Sigmoid colon (tissue), 7 donors: ENCODE results near the gene HEATR3. TPM values are rescaled to one million over a fixed set of nuclear protein-coding genes. Genes with fewer than 3 reads are reported as not detected.
"Not testable (repeated sequence)": the region's sequence is repeated elsewhere in the genome, so short reads cannot be mapped to it uniquely, and the experiment has no call there.

Experiments used
- DNase-seq: peaks from one replicate; pipeline ENCODE4 v3.0.0-alpha.2; 2019
- H3K27ac ChIP-seq, 4 donors: fragments of 200-600 bp; sonication (generic); one replicate each; pipeline ENCODE4 v1.5.1; 2016 to 2019; ENCODE audit warnings: mild to moderate bottlenecking in 1 of 4
- H3K27me3 ChIP-seq, 3 donors: fragments of 200-600 bp; sonication (generic); one replicate each; pipeline ENCODE4 v1.5.1; 2019; ENCODE audit warnings: mild to moderate bottlenecking in 1 of 3
- H3K36me3 ChIP-seq, 4 donors: fragments of 200-600 bp; sonication (generic); one replicate each; pipeline ENCODE4 v1.5.1; 2016 to 2019
- H3K4me1 ChIP-seq, 4 donors: fragments of 200-600 bp; sonication (generic); one replicate each; pipeline ENCODE4 v1.5.1; 2017 to 2019
- H3K4me3 ChIP-seq, 4 donors: fragments of 200-600 bp; sonication (generic); one replicate each; pipeline ENCODE4 v1.5.1; 2017 to 2019; ENCODE audit warnings: mild to moderate bottlenecking in 2 of 4, moderate library complexity in 1 of 4
- H3K9me3 ChIP-seq, 4 donors: fragments of 200-600 bp in 3 of 4; sonication (generic) in 3 of 4; one replicate each; pipeline versions ENCODE4 v1.5.1 to v1.6.1; 2013 to 2019
- EP300 ChIP-seq, 4 donors: sonication (generic); formaldehyde crosslinking; IDR thresholded peaks; one replicate each; pipeline ENCODE4 v1.6.1; 2017; ENCODE audit warnings: antibody characterized with exemption in 4 of 4
- POLR2A ChIP-seq, 2 donors: fragments of 450-650 bp; IDR thresholded peaks; one replicate each; pipeline ENCODE4 v1.6.1; 2016; ENCODE audit warnings: antibody characterized with exemption in 2 of 2, mild to moderate bottlenecking in 2 of 2, moderate library complexity in 2 of 2
- POLR2AphosphoS5 ChIP-seq, 4 donors: sonication (generic); formaldehyde crosslinking; IDR thresholded peaks; one replicate each; pipeline ENCODE4 v1.6.1; 2017; ENCODE audit warnings: antibody characterized with exemption in 4 of 4
- WGBS, 2 donors: extraction: QIAGEN DNeasy Blood & Tissue Kit; methylation state at CpG; one replicate each; pipeline ENCODE4 v1.1.7; 2013; 5-methylcytosine and 5-hydroxymethylcytosine counted together
- intact Hi-C: fragments of 100-400 bp; cut with DNase I; formaldehyde crosslinking; loops from one replicate; pipeline ENCODE4 v1.15.1; 2023
- polyA plus RNA-seq, 3 donors: library from polyadenylated mRNA; stranded (reverse); fragments of 200-250 nt; gene quantifications; one replicate each; pipeline ENCODE4 v1.2.3, GENCODE V29; 2013
- total RNA-seq, 4 donors: library from RNA; depleted of rRNA; stranded (reverse); fragments of >200 nt; gene quantifications; one replicate each; pipeline ENCODE4 v1.1.0, GENCODE V29; 2016
- TF ChIP-seq, protein P1 (sequence below), 4 experiments: fragments of 450-650 bp in 3 of 4; fragments of 200-600 bp in 1 of 4; IDR thresholded peaks; one replicate each; pipeline ENCODE4 v1.5.1; 2016 to 2019; ENCODE audit warnings: antibody characterized with exemption in 4 of 4, mild to moderate bottlenecking in 3 of 4, moderate library complexity in 2 of 4
- donor health status: healthy with polysubstance abuse.
- donor health status: Bipolar disorder and iron deficiency.
- donor health status: healthy.

Gene HEATR3
- total and polyA plus RNA-seq, 7 donors: 5.4 to 20.5 (median 14.0) TPM

- H3K36me3 ChIP-seq: no peaks in the 10 kb centered on the region
- DNase-seq: no peak
- H3K27ac ChIP-seq: no peak overlapping the region
- intact Hi-C loops: no loop called here
- TF ChIP-seq POLR2AphosphoS5 (IDR thresholded peaks at IDR 0.05): no peak
- TF ChIP-seq POLR2A (IDR thresholded peaks at IDR 0.05): no peak
- no peak for TF ChIP-seq EP300 (IDR thresholded peaks at IDR 0.05)
- TF ChIP-seq, protein P1, sequence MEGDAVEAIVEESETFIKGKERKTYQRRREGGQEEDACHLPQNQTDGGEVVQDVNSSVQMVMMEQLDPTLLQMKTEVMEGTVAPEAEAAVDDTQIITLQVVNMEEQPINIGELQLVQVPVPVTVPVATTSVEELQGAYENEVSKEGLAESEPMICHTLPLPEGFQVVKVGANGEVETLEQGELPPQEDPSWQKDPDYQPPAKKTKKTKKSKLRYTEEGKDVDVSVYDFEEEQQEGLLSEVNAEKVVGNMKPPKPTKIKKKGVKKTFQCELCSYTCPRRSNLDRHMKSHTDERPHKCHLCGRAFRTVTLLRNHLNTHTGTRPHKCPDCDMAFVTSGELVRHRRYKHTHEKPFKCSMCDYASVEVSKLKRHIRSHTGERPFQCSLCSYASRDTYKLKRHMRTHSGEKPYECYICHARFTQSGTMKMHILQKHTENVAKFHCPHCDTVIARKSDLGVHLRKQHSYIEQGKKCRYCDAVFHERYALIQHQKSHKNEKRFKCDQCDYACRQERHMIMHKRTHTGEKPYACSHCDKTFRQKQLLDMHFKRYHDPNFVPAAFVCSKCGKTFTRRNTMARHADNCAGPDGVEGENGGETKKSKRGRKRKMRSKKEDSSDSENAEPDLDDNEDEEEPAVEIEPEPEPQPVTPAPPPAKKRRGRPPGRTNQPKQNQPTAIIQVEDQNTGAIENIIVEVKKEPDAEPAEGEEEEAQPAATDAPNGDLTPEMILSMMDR (IDR thresholded peaks at IDR 0.05): no peak
- 68 to 80% methylated on average over 14 of the region's 14 CpGs for WGBS, 2 donors
- H3K27me3 ChIP-seq: no peaks in the 10 kb centered on the region
- H3K4me3 ChIP-seq: no peak overlapping the region
- H3K4me1 ChIP-seq: no peaks in the 10 kb centered on the region
- H3K9me3 ChIP-seq: no peaks in the 10 kb centered on the region
Measured at GRCh38 chr16:50121721-50122445, 56.1 kb downstream of the HEATR3 start.

GRCh38 chr16:50123417-50123816 is 57.6 kb downstream of the HEATR3 start:
- 100% methylated on average over 1 of the region's 1 CpG for WGBS, 2 donors
- Histone ChIP-seq H3K4me3 (no peak overlapping the region), H3K27me3 (no peaks in the 10 kb centered on the region), H3K4me1 (no peaks in the 10 kb centered on the region), H3K9me3 (no peaks in the 10 kb centered on the region), H3K27ac (no peak overlapping the region), H3K36me3 (no peaks in the 10 kb centered on the region)
- DNase-seq: no peak
- intact Hi-C loops: no loop called here
- TF ChIP-seq POLR2A (IDR thresholded peaks at IDR 0.05): no peak
- TF ChIP-seq, protein P1 (IDR thresholded peaks at IDR 0.05): no peak
- no peak for TF ChIP-seq EP300 (IDR thresholded peaks at IDR 0.05)
- TF ChIP-seq POLR2AphosphoS5 (IDR thresholded peaks at IDR 0.05): no peak

- Histone ChIP-seq H3K9me3 (no peaks in the 10 kb centered on the region), H3K27ac (no peak overlapping the region), H3K4me1 (no peaks in the 10 kb centered on the region), H3K4me3 (no peak overlapping the region), H3K27me3 (no peaks in the 10 kb centered on the region), H3K36me3 (no peaks in the 10 kb centered on the region)
- 88 to 97% methylated on average over 2 of the region's 2 CpGs for WGBS, 2 donors
- DNase-seq: no peak
- intact Hi-C loops: no loop called here
- TF ChIP-seq POLR2A (IDR thresholded peaks at IDR 0.05) (no peak), EP300 (IDR thresholded peaks at IDR 0.05) (no peak), POLR2AphosphoS5 (IDR thresholded peaks at IDR 0.05) (no peak)
- TF ChIP-seq, protein P1 (IDR thresholded peaks at IDR 0.05): no peak
Measured at GRCh38 chr16:50124769-50125168, 59.0 kb downstream of the HEATR3 start.

GRCh38 chr16:50126183-50126582 is 60.4 kb downstream of the HEATR3 start:
- no peaks in the 10 kb centered on the region for H3K27me3 ChIP-seq
- WGBS, 2 donors: 89 to 91% methylated on average over 4 of the region's 4 CpGs
- DNase-seq: no peak
- TF ChIP-seq EP300 (IDR thresholded peaks at IDR 0.05) (no peak), POLR2AphosphoS5 (IDR thresholded peaks at IDR 0.05) (no peak), POLR2A (IDR thresholded peaks at IDR 0.05) (no peak)
- TF ChIP-seq, protein P1 (IDR thresholded peaks at IDR 0.05): no peak
- no peaks in the 10 kb centered on the region for H3K4me1 ChIP-seq
- no peaks in the 10 kb centered on the region for H3K9me3 ChIP-seq
- no peak overlapping the region for H3K27ac ChIP-seq
- H3K36me3 ChIP-seq: no peaks in the 10 kb centered on the region
- H3K4me3 ChIP-seq: no peak overlapping the region
- intact Hi-C loops: no loop called here

GRCh38 chr16:50132571-50132970 is 66.8 kb downstream of the HEATR3 start:
- intact Hi-C loops, DNase-seq: not testable (repeated sequence)
- WGBS, 2 donors: 45 to 82% methylated on average over 7 of the region's 7 CpGs

More at GRCh38 chr16:50132571-50132970, 66.8 kb downstream of the HEATR3 start:
- H3K27ac ChIP-seq, H3K9me3 ChIP-seq, H3K36me3 ChIP-seq, H3K4me3 ChIP-seq, H3K4me1 ChIP-seq, H3K27me3 ChIP-seq: not testable (repeated sequence)
